IMR-90 (cell line): ENCODE results near the gene TAF4B.

Experiments used
- BHLHE40 ChIP-seq: fragments of 150-350 bp; IDR thresholded peaks from 2 replicates; pipeline ENCODE4 v1.6.1; 2016; ENCODE audit warnings: mild to moderate bottlenecking, low read depth, low read length
- CEBPB ChIP-seq: IDR thresholded peaks from 2 replicates; pipeline ENCODE4 v1.6.1; 2012; ENCODE audit warnings: low read depth, low read length, improper control_type of control experiment
- CHD1 ChIP-seq: IDR thresholded peaks from 2 replicates; pipeline ENCODE4 v1.6.1; 2012; ENCODE audit warnings: low read depth, low read length, improper control_type of control experiment
- FOS ChIP-seq: fragments of 150-350 bp; IDR thresholded peaks from 2 replicates; pipeline ENCODE4 v1.6.1; 2016; ENCODE audit warnings: low read depth, low read length
- MAFK ChIP-seq: IDR thresholded peaks from 2 replicates; pipeline ENCODE4 v1.6.1; 2012; ENCODE audit warnings: low read depth, low read length, improper control_type of control experiment
- POLR2A ChIP-seq: IDR thresholded peaks from 2 replicates; pipeline ENCODE4 v1.6.1; 2012; ENCODE audit warnings: mild to moderate bottlenecking, low read depth, low read length
- RAD21 ChIP-seq: IDR thresholded peaks from 2 replicates; pipeline ENCODE4 v1.6.1; 2012; ENCODE audit warnings: low read length, improper control_type of control experiment
- RCOR1 ChIP-seq: IDR thresholded peaks from 2 replicates; pipeline ENCODE4 v1.6.1; 2012; ENCODE audit warnings: mild to moderate bottlenecking, low read length, improper control_type of control experiment; ENCODE audit not compliant: insufficient replicate concordance
- SMC3 ChIP-seq: fragments of 150-350 bp; IDR thresholded peaks from 2 replicates; pipeline ENCODE4 v1.6.1; 2016; ENCODE audit warnings: low read depth, mild to moderate bottlenecking, antibody characterized with exemption, low read length, moderate library complexity
- TF ChIP-seq, protein P1 (sequence below): conservative IDR thresholded peaks from 2 replicates; pipeline ENCODE4 v1.5.1; 2012; ENCODE audit warnings: mild to moderate bottlenecking, low read depth, low read length, improper control_type of control experiment
- TF ChIP-seq, protein P2 (sequence below): fragments of 150-350 bp; IDR thresholded peaks from 2 replicates; pipeline ENCODE4 v1.6.1; 2016; ENCODE audit warnings: low read depth, mild to moderate bottlenecking, low read length, moderate library complexity, borderline replicate concordance
- TF ChIP-seq, protein P3 (sequence below): fragments of 150-350 bp; IDR thresholded peaks from 2 replicates; pipeline ENCODE4 v1.6.1; 2017; ENCODE audit warnings: mild to moderate bottlenecking, antibody characterized with exemption, low read length, low read depth

DNA sequence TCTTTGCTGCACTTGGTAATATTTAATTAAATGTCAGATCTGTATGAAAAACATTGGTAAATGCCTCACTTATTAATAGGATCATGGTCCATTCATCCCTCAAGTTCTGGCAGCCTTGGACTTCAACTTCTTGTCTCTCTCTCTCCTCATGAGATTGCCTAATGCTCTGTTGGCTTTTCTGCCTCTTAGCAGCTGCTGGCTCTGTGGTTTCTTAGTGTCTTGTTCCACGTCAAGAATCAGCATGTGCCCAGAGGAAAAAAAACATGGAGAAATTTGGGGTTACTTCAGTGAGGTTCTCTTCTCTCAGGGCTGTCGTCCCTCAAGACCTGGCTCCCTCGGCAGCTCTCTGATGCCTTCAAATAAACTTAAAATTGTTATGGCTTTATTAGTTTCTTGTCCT, 75.4 kb downstream of the TAF4B start:
- TF ChIP-seq RCOR1 (no peak), FOS (no peak), MAFK (no peak), POLR2A (no peak), RAD21 (no peak), SMC3 (no peak), CHD1 (no peak), BHLHE40 (no peak), CEBPB (no peak)
- TF ChIP-seq, protein P1, sequence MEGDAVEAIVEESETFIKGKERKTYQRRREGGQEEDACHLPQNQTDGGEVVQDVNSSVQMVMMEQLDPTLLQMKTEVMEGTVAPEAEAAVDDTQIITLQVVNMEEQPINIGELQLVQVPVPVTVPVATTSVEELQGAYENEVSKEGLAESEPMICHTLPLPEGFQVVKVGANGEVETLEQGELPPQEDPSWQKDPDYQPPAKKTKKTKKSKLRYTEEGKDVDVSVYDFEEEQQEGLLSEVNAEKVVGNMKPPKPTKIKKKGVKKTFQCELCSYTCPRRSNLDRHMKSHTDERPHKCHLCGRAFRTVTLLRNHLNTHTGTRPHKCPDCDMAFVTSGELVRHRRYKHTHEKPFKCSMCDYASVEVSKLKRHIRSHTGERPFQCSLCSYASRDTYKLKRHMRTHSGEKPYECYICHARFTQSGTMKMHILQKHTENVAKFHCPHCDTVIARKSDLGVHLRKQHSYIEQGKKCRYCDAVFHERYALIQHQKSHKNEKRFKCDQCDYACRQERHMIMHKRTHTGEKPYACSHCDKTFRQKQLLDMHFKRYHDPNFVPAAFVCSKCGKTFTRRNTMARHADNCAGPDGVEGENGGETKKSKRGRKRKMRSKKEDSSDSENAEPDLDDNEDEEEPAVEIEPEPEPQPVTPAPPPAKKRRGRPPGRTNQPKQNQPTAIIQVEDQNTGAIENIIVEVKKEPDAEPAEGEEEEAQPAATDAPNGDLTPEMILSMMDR, result no peak
- TF ChIP-seq, protein P2, sequence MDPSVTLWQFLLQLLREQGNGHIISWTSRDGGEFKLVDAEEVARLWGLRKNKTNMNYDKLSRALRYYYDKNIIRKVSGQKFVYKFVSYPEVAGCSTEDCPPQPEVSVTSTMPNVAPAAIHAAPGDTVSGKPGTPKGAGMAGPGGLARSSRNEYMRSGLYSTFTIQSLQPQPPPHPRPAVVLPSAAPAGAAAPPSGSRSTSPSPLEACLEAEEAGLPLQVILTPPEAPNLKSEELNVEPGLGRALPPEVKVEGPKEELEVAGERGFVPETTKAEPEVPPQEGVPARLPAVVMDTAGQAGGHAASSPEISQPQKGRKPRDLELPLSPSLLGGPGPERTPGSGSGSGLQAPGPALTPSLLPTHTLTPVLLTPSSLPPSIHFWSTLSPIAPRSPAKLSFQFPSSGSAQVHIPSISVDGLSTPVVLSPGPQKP, result no peak
- TF ChIP-seq, protein P3, sequence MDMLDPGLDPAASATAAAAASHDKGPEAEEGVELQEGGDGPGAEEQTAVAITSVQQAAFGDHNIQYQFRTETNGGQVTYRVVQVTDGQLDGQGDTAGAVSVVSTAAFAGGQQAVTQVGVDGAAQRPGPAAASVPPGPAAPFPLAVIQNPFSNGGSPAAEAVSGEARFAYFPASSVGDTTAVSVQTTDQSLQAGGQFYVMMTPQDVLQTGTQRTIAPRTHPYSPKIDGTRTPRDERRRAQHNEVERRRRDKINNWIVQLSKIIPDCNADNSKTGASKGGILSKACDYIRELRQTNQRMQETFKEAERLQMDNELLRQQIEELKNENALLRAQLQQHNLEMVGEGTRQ, result no peak
